Hematopoietic multipotent progenitor cell treated with erythropoietin and hydrocortisone succinate and interleukin-3 and kit ligand, for 6 days (in vitro differentiated cells): Measurements from ENCODE around the gene SPACA7.

Source experiments
- DNase-seq: peaks from one replicate; pipeline ENCODE4 v3.0.0-alpha.2; 2015

Gene SPACA7

GRCh38 chr13:112448621-112449544 lies 72.7 kb downstream of the SPACA7 start:
- DNase-seq: no peak

GRCh38 chr13:112449545-112449930 lies 73.4 kb downstream of the SPACA7 start:
- DNase-seq: no peak

GRCh38 chr13:112450118-112450903 lies 74.2 kb downstream of the SPACA7 start:
- no peak for DNase-seq

- DNase-seq: no peak
These were observed 74.7 kb downstream of the SPACA7 start for GRCh38 chr13:112450904-112451240.

- DNase-seq: no peak
These were observed 75.6 kb downstream of the SPACA7 start for GRCh38 chr13:112451512-112452379.

- no peak for DNase-seq
These were observed 76.4 kb downstream of the SPACA7 start for GRCh38 chr13:112452380-112453206.

- DNase-seq: no peak
These were observed 77.2 kb downstream of the SPACA7 start for GRCh38 chr13:112453207-112453829.

GRCh38 chr13:112453874-112454647 lies 77.9 kb downstream of the SPACA7 start:
- no peak for DNase-seq

- no peak for DNase-seq
These were observed 78.6 kb downstream of the SPACA7 start for GRCh38 chr13:112454648-112455334.

- DNase-seq: no peak
These were observed 79.4 kb downstream of the SPACA7 start for GRCh38 chr13:112455476-112456059.

- DNase-seq: no peak
These were observed 80.2 kb downstream of the SPACA7 start for GRCh38 chr13:112456138-112457056.

GRCh38 chr13:112457081-112457480 lies 80.9 kb downstream of the SPACA7 start:
- no peak for DNase-seq

GRCh38 chr13:112457485-112457884 lies 81.3 kb downstream of the SPACA7 start:
- no peak for DNase-seq

- no peak for DNase-seq
These were observed 86.3 kb downstream of the SPACA7 start for GRCh38 chr13:112462408-112462807.

GRCh38 chr13:112464720-112465119 lies 88.6 kb downstream of the SPACA7 start:
- DNase-seq: no peak

GRCh38 chr13:112465251-112466131 lies 89.3 kb downstream of the SPACA7 start:
- DNase-seq: no peak
